Measurements from ENCODE around the gene GRK2. TPM values are rescaled to one million over a fixed set of nuclear protein-coding genes. Genes with fewer than 3 reads are reported as not detected.
A peak's percentile ranks its signal among the peaks of the same experiment; 100 is the strongest.

GRK2 gene
- total and polyA plus RNA-seq, 2 donors (not counting 1 experiment from before 2014, with no cell fraction given): 294 to 534 TPM

DNA sequence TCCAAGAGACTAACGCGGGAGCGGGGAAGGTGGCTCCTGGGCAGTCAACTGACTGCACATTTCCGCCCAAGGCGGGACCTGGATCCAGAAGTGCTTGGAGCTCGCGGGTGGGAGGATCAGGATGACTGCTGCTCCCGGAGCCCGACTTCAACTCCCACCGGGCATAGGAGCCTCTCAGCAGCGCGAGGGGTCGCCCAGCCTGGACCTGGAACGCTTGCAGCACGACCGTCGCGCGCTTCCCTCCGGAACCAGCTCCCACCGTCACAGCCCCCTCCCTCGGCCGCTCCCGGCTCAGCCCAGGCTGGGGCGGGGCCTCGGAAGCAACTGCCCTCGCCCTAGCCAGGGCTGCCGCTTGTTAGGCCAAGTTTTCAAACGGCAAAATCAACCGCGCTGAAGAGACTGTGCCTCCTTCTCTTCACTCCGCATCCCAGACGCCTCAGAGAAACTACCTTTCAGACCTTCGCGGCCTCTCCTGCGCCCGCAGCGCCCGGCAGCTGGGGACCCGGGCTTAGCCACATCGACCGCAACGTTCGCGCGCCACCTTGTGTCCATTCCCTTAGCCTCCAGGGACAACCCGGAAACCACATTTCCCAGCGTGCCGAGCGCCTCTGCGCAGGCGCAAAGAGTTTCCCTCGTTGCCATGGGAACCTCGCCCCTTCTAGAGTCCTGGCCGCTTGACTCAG is 51.1 kb downstream of the GRK2 start:
- peak overlapping the region; percentile 97 for H3K27ac Mint-ChIP-seq
- Histone ChIP-seq H3K4me3 (ENCODE audit: control extremely low read depth in 1 of 5, extremely low read depth in 1 of 5, insufficient read depth in 1 of 5, low read depth in 2 of 5, low read length in 4 of 5) (peak overlapping the region; percentile 77 to 92 (median 87)), H2AFZ (ENCODE audit: insufficient read depth, low read depth, low read length, poor library complexity, severe bottlenecking) (peak overlapping the region; percentile 99), H3K27me3 (replicated peaks in 1 of 4; ENCODE audit: control extremely low read depth in 1 of 4, control insufficient read depth in 3 of 4, insufficient read depth in 4 of 4, low read length in 3 of 4) (no peaks in the 10 kb centered on the region), H3K9me3 (ENCODE audit: control extremely low read depth in 1 of 3, control insufficient read depth in 2 of 3, insufficient read depth in 1 of 3, low read length in 2 of 3) (no peaks in the 10 kb centered on the region), H3K4me2 (replicated peaks; ENCODE audit: low read depth, low read length, poor library complexity, severe bottlenecking) (peak overlapping the region; percentile 99), H3K36me3 (replicated peaks in 1 of 2; ENCODE audit: control extremely low read depth in 1 of 2, control insufficient read depth in 1 of 2, extremely low read depth in 1 of 2, insufficient read depth in 2 of 2, low read length in 1 of 2) (peaks cover 0 to 1% of the 10 kb centered on the region in 2 experiments), H4K20me1 (ENCODE audit: control insufficient read depth, insufficient read depth, low read length, poor library complexity, severe bottlenecking) (no peaks in the 10 kb centered on the region), H3K4me1 (ENCODE audit: control insufficient read depth in 2 of 2, insufficient read depth in 2 of 2, low read length in 2 of 2) (peaks cover 22 to 33% of the 10 kb centered on the region in 2 donors), H3K27ac (ENCODE audit: low read length in 2 of 2) (peak overlapping the region; percentile 46 to 78), H3K79me2 (ENCODE audit: control insufficient read depth, insufficient read depth, low read length) (peaks cover 41% of the 10 kb centered on the region), H3K9ac (ENCODE audit: low read length) (peak overlapping the region; percentile 85)
- ChIA-PET CTCF (interaction anchor here (0.8 to 10.5 kb wide), 32 partner anchors 13 to 236 kb away, joined by 3 to 229 read pairs (median 7); partner anchors contain the start of genes ANKRD13D, GRK2, POLD4 and PPP1CA), POLR2A (interaction anchor here (0.6 to 2.4 kb wide), 18 partner anchors 8 to 134 kb away, joined by 3 to 22 read pairs (median 6); partner anchors contain the start of genes ANKRD13D, CLCF1 and POLD4)
- no peaks in the 10 kb centered on the region for H3K27me3 Mint-ChIP-seq
- intact Hi-C loops (cut with micrococcal nuclease): loop anchor here (1.0 kb wide), 8 partner anchors 28 to 236 kb away; partner anchors contain the start of genes ANKRD13D, GRK2 and POLD4
- under 1% methylated on average over 55 of the region's 55 CpGs for WGBS (ENCODE audit: insufficient coverage)
- ATAC-seq (ENCODE audit: low read depth) (peak; percentile 83), DNase-seq (peak; percentile 99)
- no peaks in the 10 kb centered on the region for H3K9me3 Mint-ChIP-seq (ENCODE audit: insufficient read depth)
- H3K4me3 Mint-ChIP-seq: peak overlapping the region; percentile 89
- peaks cover 21% of the 10 kb centered on the region for H3K4me1 Mint-ChIP-seq
- TF ChIP-seq, protein P1, sequence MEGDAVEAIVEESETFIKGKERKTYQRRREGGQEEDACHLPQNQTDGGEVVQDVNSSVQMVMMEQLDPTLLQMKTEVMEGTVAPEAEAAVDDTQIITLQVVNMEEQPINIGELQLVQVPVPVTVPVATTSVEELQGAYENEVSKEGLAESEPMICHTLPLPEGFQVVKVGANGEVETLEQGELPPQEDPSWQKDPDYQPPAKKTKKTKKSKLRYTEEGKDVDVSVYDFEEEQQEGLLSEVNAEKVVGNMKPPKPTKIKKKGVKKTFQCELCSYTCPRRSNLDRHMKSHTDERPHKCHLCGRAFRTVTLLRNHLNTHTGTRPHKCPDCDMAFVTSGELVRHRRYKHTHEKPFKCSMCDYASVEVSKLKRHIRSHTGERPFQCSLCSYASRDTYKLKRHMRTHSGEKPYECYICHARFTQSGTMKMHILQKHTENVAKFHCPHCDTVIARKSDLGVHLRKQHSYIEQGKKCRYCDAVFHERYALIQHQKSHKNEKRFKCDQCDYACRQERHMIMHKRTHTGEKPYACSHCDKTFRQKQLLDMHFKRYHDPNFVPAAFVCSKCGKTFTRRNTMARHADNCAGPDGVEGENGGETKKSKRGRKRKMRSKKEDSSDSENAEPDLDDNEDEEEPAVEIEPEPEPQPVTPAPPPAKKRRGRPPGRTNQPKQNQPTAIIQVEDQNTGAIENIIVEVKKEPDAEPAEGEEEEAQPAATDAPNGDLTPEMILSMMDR (IDR thresholded peaks at IDR 0.05): peak; percentile 81
- TF ChIP-seq EZH2 (IDR thresholded peaks at IDR 0.05; ENCODE audit: borderline replicate concordance, insufficient read depth, low read depth, low read length, poor library complexity, severe bottlenecking): no peak

Measured in B cell (primary cell).